ENCODE data around the gene FLACC1. TPM values are rescaled to one million over a fixed set of nuclear protein-coding genes. Genes with fewer than 3 reads are reported as not detected.
"Not testable (repeated sequence)": the region's sequence is repeated elsewhere in the genome, so short reads cannot be mapped to it uniquely, and the experiment has no call there.

Gene FLACC1
- total and polyA plus RNA-seq, 4 donors: 0.09 to 7.1 (median 1.1) TPM

DNA sequence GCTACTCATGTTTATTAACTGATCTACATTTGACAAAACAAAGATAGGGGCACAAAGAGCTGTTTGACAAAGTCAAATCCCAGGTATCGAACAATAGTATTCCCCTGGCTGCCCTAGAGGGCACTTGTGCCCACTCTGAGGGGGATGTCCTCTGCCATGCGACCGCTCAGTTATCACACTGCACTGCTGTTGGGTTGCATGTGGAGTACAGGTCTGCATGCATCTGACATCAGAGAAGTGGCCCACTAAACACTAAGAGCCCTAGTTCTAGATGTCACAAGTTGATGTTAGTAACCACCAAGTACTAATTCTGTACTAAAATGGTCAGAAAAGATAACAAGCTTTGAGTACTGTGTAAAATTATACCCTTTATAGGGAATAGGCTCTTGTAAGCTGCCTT is 20.1 kb upstream of the FLACC1 start:
- no peaks in the 10 kb centered on the region for H3K9me3 ChIP-seq (ENCODE audit: control insufficient read depth in 4 of 4, low read length in 3 of 4)
- H3K27ac ChIP-seq (ENCODE audit: low read depth in 1 of 2, low read length in 2 of 2): no peak overlapping the region
- H3K36me3 ChIP-seq (ENCODE audit: control insufficient read depth in 4 of 4, insufficient read depth in 3 of 4, low read depth in 1 of 4, low read length in 3 of 4): peaks cover 0 to 16% (median 11%) of the 10 kb centered on the region in 4 donors
- whole genome bisulfite sequencing: 96% methylated on average over 3 of the region's 3 CpGs
- no peaks in the 10 kb centered on the region for H3K27me3 ChIP-seq (ENCODE audit: control insufficient read depth in 4 of 4, insufficient read depth in 4 of 4, low read length in 3 of 4)
- no peak overlapping the region for H3K9ac ChIP-seq (ENCODE audit: low read depth in 1 of 2, low read length in 2 of 2)
- H3K4me1 ChIP-seq (ENCODE audit: control insufficient read depth in 4 of 4, insufficient read depth in 4 of 4, low read length in 3 of 4): no peaks in the 10 kb centered on the region
- TF ChIP-seq, protein P1, sequence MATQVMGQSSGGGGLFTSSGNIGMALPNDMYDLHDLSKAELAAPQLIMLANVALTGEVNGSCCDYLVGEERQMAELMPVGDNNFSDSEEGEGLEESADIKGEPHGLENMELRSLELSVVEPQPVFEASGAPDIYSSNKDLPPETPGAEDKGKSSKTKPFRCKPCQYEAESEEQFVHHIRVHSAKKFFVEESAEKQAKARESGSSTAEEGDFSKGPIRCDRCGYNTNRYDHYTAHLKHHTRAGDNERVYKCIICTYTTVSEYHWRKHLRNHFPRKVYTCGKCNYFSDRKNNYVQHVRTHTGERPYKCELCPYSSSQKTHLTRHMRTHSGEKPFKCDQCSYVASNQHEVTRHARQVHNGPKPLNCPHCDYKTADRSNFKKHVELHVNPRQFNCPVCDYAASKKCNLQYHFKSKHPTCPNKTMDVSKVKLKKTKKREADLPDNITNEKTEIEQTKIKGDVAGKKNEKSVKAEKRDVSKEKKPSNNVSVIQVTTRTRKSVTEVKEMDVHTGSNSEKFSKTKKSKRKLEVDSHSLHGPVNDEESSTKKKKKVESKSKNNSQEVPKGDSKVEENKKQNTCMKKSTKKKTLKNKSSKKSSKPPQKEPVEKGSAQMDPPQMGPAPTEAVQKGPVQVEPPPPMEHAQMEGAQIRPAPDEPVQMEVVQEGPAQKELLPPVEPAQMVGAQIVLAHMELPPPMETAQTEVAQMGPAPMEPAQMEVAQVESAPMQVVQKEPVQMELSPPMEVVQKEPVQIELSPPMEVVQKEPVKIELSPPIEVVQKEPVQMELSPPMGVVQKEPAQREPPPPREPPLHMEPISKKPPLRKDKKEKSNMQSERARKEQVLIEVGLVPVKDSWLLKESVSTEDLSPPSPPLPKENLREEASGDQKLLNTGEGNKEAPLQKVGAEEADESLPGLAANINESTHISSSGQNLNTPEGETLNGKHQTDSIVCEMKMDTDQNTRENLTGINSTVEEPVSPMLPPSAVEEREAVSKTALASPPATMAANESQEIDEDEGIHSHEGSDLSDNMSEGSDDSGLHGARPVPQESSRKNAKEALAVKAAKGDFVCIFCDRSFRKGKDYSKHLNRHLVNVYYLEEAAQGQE (IDR thresholded peaks at IDR 0.05): no peak
- no peak for TF ChIP-seq HNF4G (IDR thresholded peaks at IDR 0.05)
- no peak for TF ChIP-seq RXRA (IDR thresholded peaks at IDR 0.05)
- no peak for TF ChIP-seq FOXA2 (IDR thresholded peaks at IDR 0.05)
- no peak for TF ChIP-seq GABPA (IDR thresholded peaks at IDR 0.05 in 1 of 2, conservative IDR thresholded peaks at IDR 0.05 in 1 of 2)
- DNase-seq (ENCODE audit: low spot score): no peak
- no peak overlapping the region for H3K4me3 ChIP-seq (ENCODE audit: low read depth in 1 of 3, low read length in 3 of 3)

DNA sequence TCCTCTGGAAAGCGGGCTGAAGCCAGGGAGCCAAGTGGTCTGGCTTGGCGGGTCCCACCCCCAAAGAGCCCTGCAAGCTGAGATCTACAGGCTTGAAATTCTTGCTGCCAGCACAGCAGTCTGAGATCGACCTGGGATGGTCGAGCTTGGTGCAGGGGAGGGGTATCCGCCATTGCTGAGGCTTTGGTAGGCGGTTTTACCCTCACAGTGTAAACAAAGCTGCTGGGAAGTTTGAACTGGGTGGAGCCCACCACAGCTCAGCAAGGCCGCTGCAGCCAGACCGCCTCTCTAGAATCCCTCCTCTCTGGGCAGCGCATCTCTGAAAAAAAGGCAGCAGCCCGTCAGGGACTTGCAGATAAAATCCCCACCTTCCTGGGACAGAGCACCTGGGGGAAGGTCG is 12.6 kb upstream of the FLACC1 start:
- H3K4me1 ChIP-seq (ENCODE audit: control insufficient read depth in 4 of 4, insufficient read depth in 4 of 4, low read length in 3 of 4): no peaks in the 10 kb centered on the region
- no peak overlapping the region for H3K27ac ChIP-seq (ENCODE audit: low read depth in 1 of 2, low read length in 2 of 2)
- H3K9me3 ChIP-seq (ENCODE audit: control insufficient read depth in 4 of 4, low read length in 3 of 4): no peaks in the 10 kb centered on the region
- 91% methylated on average over 11 of the region's 11 CpGs for WGBS
- TF ChIP-seq HNF4A (conservative IDR thresholded peaks at IDR 0.05) (no peak), RAD21 (IDR thresholded peaks at IDR 0.05) (no peak), YY1 (IDR thresholded peaks at IDR 0.05) (no peak), FOXA1 (IDR thresholded peaks at IDR 0.05) (no peak), EGR1 (IDR thresholded peaks at IDR 0.05; ENCODE audit: low read depth in 2 of 2) (no peak), JUND (IDR thresholded peaks at IDR 0.05) (no peak), FOXA2 (IDR thresholded peaks at IDR 0.05) (no peak), HNF4G (IDR thresholded peaks at IDR 0.05) (no peak)
- TF ChIP-seq, protein P2, sequence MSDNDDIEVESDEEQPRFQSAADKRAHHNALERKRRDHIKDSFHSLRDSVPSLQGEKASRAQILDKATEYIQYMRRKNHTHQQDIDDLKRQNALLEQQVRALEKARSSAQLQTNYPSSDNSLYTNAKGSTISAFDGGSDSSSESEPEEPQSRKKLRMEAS (IDR thresholded peaks at IDR 0.05): no peak
- TF ChIP-seq, protein P3, sequence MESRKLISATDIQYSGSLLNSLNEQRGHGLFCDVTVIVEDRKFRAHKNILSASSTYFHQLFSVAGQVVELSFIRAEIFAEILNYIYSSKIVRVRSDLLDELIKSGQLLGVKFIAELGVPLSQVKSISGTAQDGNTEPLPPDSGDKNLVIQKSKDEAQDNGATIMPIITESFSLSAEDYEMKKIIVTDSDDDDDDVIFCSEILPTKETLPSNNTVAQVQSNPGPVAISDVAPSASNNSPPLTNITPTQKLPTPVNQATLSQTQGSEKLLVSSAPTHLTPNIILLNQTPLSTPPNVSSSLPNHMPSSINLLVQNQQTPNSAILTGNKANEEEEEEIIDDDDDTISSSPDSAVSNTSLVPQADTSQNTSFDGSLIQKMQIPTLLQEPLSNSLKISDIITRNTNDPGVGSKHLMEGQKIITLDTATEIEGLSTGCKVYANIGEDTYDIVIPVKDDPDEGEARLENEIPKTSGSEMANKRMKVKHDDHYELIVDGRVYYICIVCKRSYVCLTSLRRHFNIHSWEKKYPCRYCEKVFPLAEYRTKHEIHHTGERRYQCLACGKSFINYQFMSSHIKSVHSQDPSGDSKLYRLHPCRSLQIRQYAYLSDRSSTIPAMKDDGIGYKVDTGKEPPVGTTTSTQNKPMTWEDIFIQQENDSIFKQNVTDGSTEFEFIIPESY (IDR thresholded peaks at IDR 0.05): no peak
- H3K4me3 ChIP-seq (ENCODE audit: low read depth in 1 of 3, low read length in 3 of 3): no peak overlapping the region
- peaks cover 0 to 4% (median 0%) of the 10 kb centered on the region in 4 donors for H3K36me3 ChIP-seq (ENCODE audit: control insufficient read depth in 4 of 4, insufficient read depth in 3 of 4, low read depth in 1 of 4, low read length in 3 of 4)
- H3K27me3 ChIP-seq (ENCODE audit: control insufficient read depth in 4 of 4, insufficient read depth in 4 of 4, low read length in 3 of 4): no peaks in the 10 kb centered on the region
- no peak overlapping the region for H3K9ac ChIP-seq (ENCODE audit: low read depth in 1 of 2, low read length in 2 of 2)
- no peak for DNase-seq (ENCODE audit: low spot score)

DNA sequence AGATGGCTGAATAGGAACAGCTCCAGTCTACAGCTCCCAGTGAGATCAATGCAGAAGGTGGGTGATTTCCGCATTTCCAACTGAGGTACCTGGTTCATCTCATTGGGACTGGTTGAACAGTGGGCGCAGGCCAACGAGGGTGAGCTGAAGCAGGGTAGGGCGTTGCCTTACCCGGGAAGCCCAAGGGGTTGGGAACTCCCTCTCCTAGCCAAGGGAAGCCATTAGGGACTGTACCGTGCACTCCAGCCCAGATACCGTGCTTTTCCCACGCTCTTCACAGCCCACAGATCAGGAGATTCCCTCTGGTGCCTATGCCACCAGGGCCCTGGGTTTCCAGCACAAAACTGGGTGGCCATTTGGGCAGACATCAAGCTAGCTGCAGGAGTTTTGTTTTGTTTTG is 12.2 kb upstream of the FLACC1 start:
- not testable (repeated sequence) for H3K27ac ChIP-seq (ENCODE audit: low read depth in 1 of 2, low read length in 2 of 2); H3K36me3 ChIP-seq (ENCODE audit: control insufficient read depth in 4 of 4, insufficient read depth in 3 of 4, low read depth in 1 of 4, low read length in 3 of 4); H3K9ac ChIP-seq (ENCODE audit: low read depth in 1 of 2, low read length in 2 of 2); H3K27me3 ChIP-seq (ENCODE audit: control insufficient read depth in 4 of 4, insufficient read depth in 4 of 4, low read length in 3 of 4); H3K4me1 ChIP-seq (ENCODE audit: control insufficient read depth in 4 of 4, insufficient read depth in 4 of 4, low read length in 3 of 4); DNase-seq (ENCODE audit: low spot score); H3K9me3 ChIP-seq (ENCODE audit: control insufficient read depth in 4 of 4, low read length in 3 of 4); H3K4me3 ChIP-seq (ENCODE audit: low read depth in 1 of 3, low read length in 3 of 3)
- 99% methylated on average over 8 of the region's 8 CpGs for WGBS
